HCT116 (cell line): ENCODE results near the gene SBF1. TPM values are rescaled to one million over a fixed set of nuclear protein-coding genes. Genes with fewer than 3 reads are reported as not detected.

Source experiments
- ATAC-seq: fragments of 200-7000 bp; cut with Tn5 transposase; 2 replicates; pipeline ENCODE4 v1.9.1; 2020; ENCODE audit warnings: mild to moderate bottlenecking, moderate library complexity
- BruUV-seq: library from RNA; stranded (reverse); fragments of 400-500 nt; replicated peaks from 2 replicates; lab custom pipeline; 2021; lab: Mats Ljungman, UMichigan
- CTCF ChIA-PET: fragments of 300-600 bp; sonication (Branson Sonifier 250); formaldehyde crosslinking; loops from one replicate; lab custom pipeline; 2021; ENCODE audit warnings: antibody characterized with exemption; lab: Charles Lee
- POLR2A ChIA-PET: fragments of 300-600, 350-600 bp; sonication (Branson Sonifier 250); formaldehyde crosslinking; loops from one replicate; lab custom pipeline; 2021; ENCODE audit warnings: antibody characterized with exemption; lab: Charles Lee
- RAD21 ChIA-PET, 2 experiments: fragments of 300-600 bp; sonication (Branson Sonifier 250); formaldehyde crosslinking; loops; one replicate each; lab custom pipeline; 2023; ENCODE audit warnings: low total read pairs in 2 of 2; ENCODE audit not compliant: uncharacterized antibody in 2 of 2, unreplicated experiment in 2 of 2, low non-redundant PET in 1 of 2; lab: Charles Lee
- DNase-seq: peaks from one replicate; pipeline ENCODE4 v3.0.0-alpha.2; 2010; ENCODE audit warnings: low read depth, low spot score
- H2AFZ ChIP-seq: fragments of 200-600 bp; shearing (Covaris generic), sonication (generic); 2 replicates; pipeline ENCODE4 v1.6.1; 2017; ENCODE audit warnings: low read depth, mixed run types, mixed read lengths, antibody characterized with exemption, low read length; ENCODE audit not compliant: poor library complexity, severe bottlenecking
- H3K27ac ChIP-seq: 2 replicates; pipeline ENCODE4 v1.5.1; 2012; ENCODE audit warnings: low read depth, low read length
- H3K27me3 ChIP-seq: fragments of 200-600 bp; sonication (generic); 2 replicates; pipeline ENCODE4 v1.6.1; 2016; ENCODE audit warnings: mixed run types, low read length, mixed read lengths; ENCODE audit not compliant: insufficient read depth
- H3K36me3 ChIP-seq, 2 experiments: fragments of 200-500 bp in 1 of 2; fragments of 200-600 bp in 1 of 2; sonication (Bioruptor generic) in 1 of 2; sonication (generic) in 1 of 2; 2 replicates each; pipeline versions ENCODE4 v1.5.1 to v1.6.1; 2014 to 2016; ENCODE audit warnings: low read length in 2 of 2, inconsistent platforms in 1 of 2, mixed read lengths in 1 of 2, mixed run types in 1 of 2; ENCODE audit not compliant: insufficient read depth in 2 of 2, control insufficient read depth in 1 of 2
- H3K4me1 ChIP-seq, 2 experiments: fragments of 200-600 bp in 1 of 2; sonication (generic) in 1 of 2; 2 replicates each; pipeline versions ENCODE4 v1.5.1 to v1.6.1; 2012 to 2017; ENCODE audit warnings: low read length in 2 of 2, inconsistent platforms in 1 of 2, mild to moderate bottlenecking in 1 of 2, mixed read lengths in 1 of 2, mixed run types in 1 of 2, moderate library complexity in 1 of 2; ENCODE audit not compliant: insufficient read depth in 2 of 2, control insufficient read depth in 1 of 2
- H3K4me2 ChIP-seq: fragments of 200-600 bp; sonication (generic); 2 replicates; pipeline ENCODE4 v1.6.1; 2017; ENCODE audit warnings: mixed run types, low read length, mixed read lengths
- H3K4me3 ChIP-seq, 2 experiments: fragments of 200-600 bp in 1 of 2; sonication (generic) in 1 of 2; replicated peaks in 1 of 2; 2 replicates each; pipeline ENCODE4 v1.5.1; 2011 to 2016; ENCODE audit warnings: low read length in 2 of 2, control low read depth in 1 of 2, low read depth in 1 of 2, mild to moderate bottlenecking in 1 of 2, mixed read lengths in 1 of 2, mixed run types in 1 of 2
- H3K79me2 ChIP-seq: fragments of 200-600 bp; sonication (generic); 2 replicates; pipeline ENCODE4 v1.6.1; 2017; ENCODE audit warnings: mild to moderate bottlenecking, mixed run types, low read length, moderate library complexity, mixed read lengths; ENCODE audit not compliant: insufficient read depth
- H3K9ac ChIP-seq: fragments of 200-600 bp; sonication (generic); 2 replicates; pipeline ENCODE4 v1.6.1; 2016; ENCODE audit warnings: low read length, mixed read lengths
- H3K9me2 ChIP-seq: fragments of 200-600 bp; sonication (generic), shearing (Covaris generic); 2 replicates; pipeline ENCODE4 v1.6.1; 2017; ENCODE audit warnings: mixed run types, mild to moderate bottlenecking, moderate library complexity; ENCODE audit not compliant: insufficient read depth
- H3K9me3 ChIP-seq, 2 experiments: fragments of 200-500 bp in 1 of 2; fragments of 200-600 bp in 1 of 2; sonication (Bioruptor generic) in 1 of 2; sonication (generic) in 1 of 2; 2 replicates each; pipeline ENCODE4 v1.6.1; 2014 to 2017; ENCODE audit warnings: low read length in 2 of 2, mixed read lengths in 2 of 2, inconsistent platforms in 1 of 2, low read depth in 1 of 2, mild to moderate bottlenecking in 1 of 2, mixed run types in 1 of 2, moderate library complexity in 1 of 2; ENCODE audit not compliant: control insufficient read depth in 1 of 2, insufficient read depth in 1 of 2
- H4K20me1 ChIP-seq: fragments of 200-600 bp; sonication (generic), shearing (Covaris generic); 2 replicates; pipeline ENCODE4 v1.6.1; 2017; ENCODE audit warnings: mixed run types, mild to moderate bottlenecking, moderate library complexity; ENCODE audit not compliant: insufficient read depth
- CBX3 ChIP-seq: IDR thresholded peaks from 2 replicates; pipeline ENCODE4 v1.6.1; 2012; ENCODE audit warnings: low read depth
- CEBPB ChIP-seq: IDR thresholded peaks from 2 replicates; pipeline ENCODE4 v1.6.1; 2012; ENCODE audit warnings: low read depth
- FOSL1 ChIP-seq: IDR thresholded peaks from 2 replicates; pipeline ENCODE4 v1.6.1; 2012; ENCODE audit warnings: low read depth
- JUND ChIP-seq: IDR thresholded peaks from 2 replicates; pipeline ENCODE4 v1.6.1; 2012
- TCF7L2 ChIP-seq: IDR thresholded peaks from 2 replicates; pipeline ENCODE4 v1.7.0; 2011; ENCODE audit warnings: borderline replicate concordance, inconsistent platforms; ENCODE audit not compliant: insufficient read depth, insufficient read length; ENCODE audit errors: extremely low read depth
- ZFX ChIP-seq: fragments of 450-650 bp; IDR thresholded peaks from 2 replicates; pipeline ENCODE4 v1.6.1; 2017
- ZNF274 ChIP-seq: fragments of 200-500 bp; sonication (Bioruptor generic); IDR thresholded peaks from 2 replicates; pipeline ENCODE4 v1.6.1; 2014; ENCODE audit warnings: mild to moderate bottlenecking, low read depth, low read length, inconsistent platforms
- intact Hi-C: fragments of 100-400 bp; cut with micrococcal nuclease; formaldehyde crosslinking; loops from 2 replicates; pipeline ENCODE4 v1.10.0; 2022
- total RNA-seq: library from RNA; stranded (reverse); gene quantifications from one replicate; pipeline ENCODE4 v1.2.1, GENCODE V29; 2021; ENCODE audit not compliant: unreplicated experiment
- TF ChIP-seq, protein P1 (sequence below), 3 experiments: fragments of 200-600 bp in 1 of 3; sonication (generic) in 1 of 3; IDR thresholded peaks in 2 of 3; conservative IDR thresholded peaks in 1 of 3; 2 replicates each; pipeline ENCODE4 v1.5.1; 2012 to 2017; ENCODE audit warnings: low read depth in 2 of 3, low read length in 2 of 3, antibody characterized with exemption in 1 of 3, borderline replicate concordance in 1 of 3, control low read depth in 1 of 3, mild to moderate bottlenecking in 1 of 3, mixed read lengths in 1 of 3, mixed run types in 1 of 3, moderate library complexity in 1 of 3; ENCODE audit not compliant: insufficient read depth in 1 of 3
- TF ChIP-seq, protein P2 (sequence below): IDR thresholded peaks from 2 replicates; pipeline ENCODE4 v1.6.1; 2012; ENCODE audit warnings: low read depth
- TF ChIP-seq, protein P3 (sequence below): IDR thresholded peaks from 2 replicates; pipeline ENCODE4 v1.6.1; 2012

The SBF1 gene
- total RNA-seq, 1 experiment from 2014 or later: 91.1 TPM

DNA sequence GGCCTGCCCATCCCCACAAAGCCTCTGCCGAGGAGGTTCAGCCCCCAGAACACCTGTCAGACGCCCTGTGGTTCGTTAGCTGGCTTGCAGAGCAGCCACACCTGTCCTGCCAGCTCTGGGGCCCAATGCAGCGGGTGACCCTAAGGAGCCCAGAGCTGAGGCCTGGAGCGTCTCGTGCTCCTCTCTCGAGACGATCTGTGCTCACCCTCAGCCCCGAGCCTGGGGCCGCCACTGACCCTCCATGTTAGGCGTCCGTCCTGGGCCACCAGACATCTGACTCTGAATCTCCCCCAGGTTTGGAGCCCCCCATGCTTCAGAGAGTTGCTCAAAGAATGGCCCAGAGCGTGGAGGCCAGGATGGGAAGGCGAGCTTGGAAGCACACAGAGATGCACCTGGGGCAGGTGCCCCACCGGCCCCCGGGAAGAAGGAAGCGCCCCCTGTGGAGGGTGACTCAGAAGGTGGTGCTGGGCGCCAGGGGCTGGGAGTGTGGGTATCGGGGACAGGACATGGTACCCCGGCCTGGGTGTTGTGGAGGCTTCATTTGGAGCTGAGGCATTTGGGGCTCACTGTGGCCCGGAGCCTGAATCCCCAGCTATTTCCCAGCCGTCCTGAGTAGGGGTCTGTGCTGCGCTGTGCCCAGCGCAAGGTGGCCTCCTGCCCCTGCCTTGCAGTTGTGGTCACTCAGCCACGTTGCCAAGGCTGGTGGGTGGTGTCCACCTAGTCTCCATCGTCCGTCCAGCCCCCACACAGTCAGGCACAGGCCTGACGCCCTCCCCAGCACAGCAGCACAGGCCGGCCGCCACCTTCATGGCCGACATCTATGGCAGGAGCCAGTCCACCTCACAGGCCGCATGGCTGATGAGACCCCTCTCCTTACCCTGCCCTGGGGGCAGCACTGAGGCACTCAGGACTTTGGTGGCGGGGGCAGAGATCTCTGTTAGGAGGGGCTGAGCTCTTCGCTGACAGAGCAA is 36.2 kb downstream of the SBF1 start (continued):
- TF ChIP-seq JUND: no peak
- no peak for TF ChIP-seq TCF7L2
- TF ChIP-seq FOSL1: no peak
- TF ChIP-seq ZNF274: no peak

DNA sequence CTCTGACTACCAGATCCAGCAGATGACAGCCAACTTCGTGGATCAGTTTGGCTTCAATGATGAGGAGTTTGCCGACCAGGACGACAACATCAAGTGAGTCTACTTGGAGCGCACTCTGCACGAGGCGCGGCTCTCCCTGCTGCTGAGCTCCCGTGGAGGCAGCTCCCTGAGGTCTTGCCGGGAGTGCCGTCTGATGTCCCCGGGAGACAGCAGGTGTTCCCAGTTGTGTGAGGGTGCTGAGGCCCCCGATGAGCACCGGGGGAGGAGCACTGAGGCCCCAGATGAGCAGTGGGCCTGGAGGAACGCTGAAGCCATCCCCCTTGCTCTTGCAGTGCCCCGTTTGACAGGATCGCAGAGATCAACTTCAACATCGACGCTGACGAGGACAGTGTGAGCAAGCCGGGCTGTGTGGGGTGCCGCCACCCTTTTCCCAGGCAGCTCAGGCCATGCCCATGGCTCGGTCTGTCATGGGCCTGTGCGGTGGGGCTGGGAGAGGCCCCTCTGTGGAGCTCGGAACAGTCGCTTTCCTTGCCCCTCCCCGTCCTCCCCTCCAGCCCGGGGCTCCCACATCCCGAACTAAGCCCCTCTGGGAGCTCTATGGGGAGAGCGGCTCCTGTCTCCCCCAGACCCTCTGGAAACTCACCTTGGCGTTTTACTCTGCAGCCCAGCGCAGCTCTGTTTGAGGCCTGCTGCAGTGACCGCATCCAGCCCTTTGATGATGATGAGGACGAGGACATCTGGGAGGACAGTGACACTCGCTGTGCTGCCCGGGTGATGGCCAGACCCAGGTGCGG is 37.1 kb downstream of the SBF1 start:
- Histone ChIP-seq H3K9ac (no peak overlapping the region), H3K9me3 (no peaks in the 10 kb centered on the region), H3K4me2 (no peak overlapping the region), H3K36me3 (peaks cover 5 to 8% of the 10 kb centered on the region in 2 experiments; a peak in 2 of 4 replicates), H3K9me2 (no peaks in the 10 kb centered on the region), H3K27ac (no peak overlapping the region), H3K79me2 (no peaks in the 10 kb centered on the region), H4K20me1 (no peaks in the 10 kb centered on the region), H3K27me3 (no peaks in the 10 kb centered on the region), H3K4me3 (no peak overlapping the region), H2AFZ (no peak overlapping the region), H3K4me1 (no peaks in the 10 kb centered on the region)
- CTCF ChIA-PET: no interaction called here
- DNase-seq (no peak), ATAC-seq (no peak)
- TF ChIP-seq, protein P1, sequence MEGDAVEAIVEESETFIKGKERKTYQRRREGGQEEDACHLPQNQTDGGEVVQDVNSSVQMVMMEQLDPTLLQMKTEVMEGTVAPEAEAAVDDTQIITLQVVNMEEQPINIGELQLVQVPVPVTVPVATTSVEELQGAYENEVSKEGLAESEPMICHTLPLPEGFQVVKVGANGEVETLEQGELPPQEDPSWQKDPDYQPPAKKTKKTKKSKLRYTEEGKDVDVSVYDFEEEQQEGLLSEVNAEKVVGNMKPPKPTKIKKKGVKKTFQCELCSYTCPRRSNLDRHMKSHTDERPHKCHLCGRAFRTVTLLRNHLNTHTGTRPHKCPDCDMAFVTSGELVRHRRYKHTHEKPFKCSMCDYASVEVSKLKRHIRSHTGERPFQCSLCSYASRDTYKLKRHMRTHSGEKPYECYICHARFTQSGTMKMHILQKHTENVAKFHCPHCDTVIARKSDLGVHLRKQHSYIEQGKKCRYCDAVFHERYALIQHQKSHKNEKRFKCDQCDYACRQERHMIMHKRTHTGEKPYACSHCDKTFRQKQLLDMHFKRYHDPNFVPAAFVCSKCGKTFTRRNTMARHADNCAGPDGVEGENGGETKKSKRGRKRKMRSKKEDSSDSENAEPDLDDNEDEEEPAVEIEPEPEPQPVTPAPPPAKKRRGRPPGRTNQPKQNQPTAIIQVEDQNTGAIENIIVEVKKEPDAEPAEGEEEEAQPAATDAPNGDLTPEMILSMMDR (IDR thresholded peaks at IDR 0.05 in 2 of 3, conservative IDR thresholded peaks at IDR 0.05 in 1 of 3; ENCODE audit: borderline replicate concordance in 1 of 3, insufficient read depth in 1 of 3, low read depth in 2 of 3, low read length in 2 of 3): no peak
- TF ChIP-seq, protein P2, sequence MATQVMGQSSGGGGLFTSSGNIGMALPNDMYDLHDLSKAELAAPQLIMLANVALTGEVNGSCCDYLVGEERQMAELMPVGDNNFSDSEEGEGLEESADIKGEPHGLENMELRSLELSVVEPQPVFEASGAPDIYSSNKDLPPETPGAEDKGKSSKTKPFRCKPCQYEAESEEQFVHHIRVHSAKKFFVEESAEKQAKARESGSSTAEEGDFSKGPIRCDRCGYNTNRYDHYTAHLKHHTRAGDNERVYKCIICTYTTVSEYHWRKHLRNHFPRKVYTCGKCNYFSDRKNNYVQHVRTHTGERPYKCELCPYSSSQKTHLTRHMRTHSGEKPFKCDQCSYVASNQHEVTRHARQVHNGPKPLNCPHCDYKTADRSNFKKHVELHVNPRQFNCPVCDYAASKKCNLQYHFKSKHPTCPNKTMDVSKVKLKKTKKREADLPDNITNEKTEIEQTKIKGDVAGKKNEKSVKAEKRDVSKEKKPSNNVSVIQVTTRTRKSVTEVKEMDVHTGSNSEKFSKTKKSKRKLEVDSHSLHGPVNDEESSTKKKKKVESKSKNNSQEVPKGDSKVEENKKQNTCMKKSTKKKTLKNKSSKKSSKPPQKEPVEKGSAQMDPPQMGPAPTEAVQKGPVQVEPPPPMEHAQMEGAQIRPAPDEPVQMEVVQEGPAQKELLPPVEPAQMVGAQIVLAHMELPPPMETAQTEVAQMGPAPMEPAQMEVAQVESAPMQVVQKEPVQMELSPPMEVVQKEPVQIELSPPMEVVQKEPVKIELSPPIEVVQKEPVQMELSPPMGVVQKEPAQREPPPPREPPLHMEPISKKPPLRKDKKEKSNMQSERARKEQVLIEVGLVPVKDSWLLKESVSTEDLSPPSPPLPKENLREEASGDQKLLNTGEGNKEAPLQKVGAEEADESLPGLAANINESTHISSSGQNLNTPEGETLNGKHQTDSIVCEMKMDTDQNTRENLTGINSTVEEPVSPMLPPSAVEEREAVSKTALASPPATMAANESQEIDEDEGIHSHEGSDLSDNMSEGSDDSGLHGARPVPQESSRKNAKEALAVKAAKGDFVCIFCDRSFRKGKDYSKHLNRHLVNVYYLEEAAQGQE: no peak
- no peak for TF ChIP-seq ZFX
- TF ChIP-seq, protein P3, sequence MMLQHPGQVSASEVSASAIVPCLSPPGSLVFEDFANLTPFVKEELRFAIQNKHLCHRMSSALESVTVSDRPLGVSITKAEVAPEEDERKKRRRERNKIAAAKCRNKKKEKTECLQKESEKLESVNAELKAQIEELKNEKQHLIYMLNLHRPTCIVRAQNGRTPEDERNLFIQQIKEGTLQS: no peak
- no peak for TF ChIP-seq CEBPB
- TF ChIP-seq TCF7L2: no peak
- no peak for TF ChIP-seq FOSL1
- TF ChIP-seq CBX3: no peak
- RAD21 ChIA-PET: no interaction called here
- intact Hi-C loops: no loop called here
- BruUV-seq: no TSS peak
- POLR2A ChIA-PET: no interaction called here
